Activated CD8-positive, alpha-beta memory T cell treated with anti-CD3 and anti-CD28 coated beads for 48 hours (primary cell): ENCODE results near the gene AGK.
"Not testable (repeated sequence)": the region's sequence is repeated elsewhere in the genome, so short reads cannot be mapped to it uniquely, and the experiment has no call there.

Experiments
- DNase-seq, 3 experiments: peaks; one replicate each; pipeline ENCODE4 v3.0.0-alpha.2; 2020; ENCODE audit warnings: low read depth in 2 of 3, low spot score in 2 of 3

The AGK gene

GRCh38 chr7:141550386-141551093 is 670 bp upstream of the AGK start:
- DNase-seq = no peak

GRCh38 chr7:141551782-141552181 is 572 bp downstream of the AGK start:
- DNase-seq = no peak

GRCh38 chr7:141557360-141557759 is 6.2 kb downstream of the AGK start:
- DNase-seq = no peak

- DNase-seq = not testable (repeated sequence)
These were observed 6.8 kb downstream of the AGK start for GRCh38 chr7:141557831-141558531.

- DNase-seq = no peak
These were observed 7.5 kb downstream of the AGK start for GRCh38 chr7:141558544-141559183.

- DNase-seq = no peak
These were observed 8.8 kb downstream of the AGK start for GRCh38 chr7:141559961-141560360.

- DNase-seq = no peak
These were observed 10.8 kb downstream of the AGK start for GRCh38 chr7:141562036-141562435.

GRCh38 chr7:141562543-141562942 is 11.3 kb downstream of the AGK start:
- DNase-seq = no peak

GRCh38 chr7:141562972-141563371 is 11.8 kb downstream of the AGK start:
- no peak for DNase-seq

- peak in 1 of 3 experiments; percentile 22 for DNase-seq
These were observed 12.9 kb downstream of the AGK start for GRCh38 chr7:141563956-141564623.

- no peak for DNase-seq
These were observed 16.2 kb downstream of the AGK start for GRCh38 chr7:141567432-141567831.

- no peak for DNase-seq
These were observed 17.0 kb downstream of the AGK start for GRCh38 chr7:141568227-141568626.

- DNase-seq = no peak
These were observed 19.8 kb downstream of the AGK start for GRCh38 chr7:141571059-141571458.

- no peak for DNase-seq
These were observed 21.0 kb downstream of the AGK start for GRCh38 chr7:141572175-141572574.

- no peak for DNase-seq
These were observed 22.3 kb downstream of the AGK start for GRCh38 chr7:141573511-141573910.

- DNase-seq = no peak
These were observed 24.0 kb downstream of the AGK start for GRCh38 chr7:141575164-141575563.

- DNase-seq = no peak
These were observed 24.6 kb downstream of the AGK start for GRCh38 chr7:141575654-141576448.

GRCh38 chr7:141577043-141577839 is 26.0 kb downstream of the AGK start:
- DNase-seq = no peak

GRCh38 chr7:141579953-141580352 is 28.7 kb downstream of the AGK start:
- not testable (repeated sequence) for DNase-seq

GRCh38 chr7:141582063-141582462 is 30.9 kb downstream of the AGK start:
- not testable (repeated sequence) for DNase-seq
